Choroid plexus epithelial cell (primary cell): ENCODE results near the gene KPNA2.
"Not testable (repeated sequence)": the region's sequence is repeated elsewhere in the genome, so short reads cannot be mapped to it uniquely, and the experiment has no call there.

Experiments
- DNase-seq: peaks from one replicate; pipeline ENCODE4 v3.0.0-alpha.2; 2010; ENCODE audit warnings: low read depth
- H3K4me3 ChIP-seq: 2 replicates; pipeline ENCODE4 v1.5.1; 2011; ENCODE audit warnings: low read depth, mild to moderate bottlenecking, control low read depth, low read length, moderate library complexity
- TF ChIP-seq, protein P1 (sequence below): conservative IDR thresholded peaks from 2 replicates; pipeline ENCODE4 v1.5.1; 2011; ENCODE audit warnings: low read depth, mild to moderate bottlenecking, control low read depth, inconsistent platforms, low read length, moderate library complexity

Gene KPNA2

GRCh38 chr17:68021963-68022362 lies 13.6 kb upstream of the KPNA2 start:
- no peak overlapping the region for H3K4me3 ChIP-seq
- no peak for DNase-seq
- TF ChIP-seq, protein P1, sequence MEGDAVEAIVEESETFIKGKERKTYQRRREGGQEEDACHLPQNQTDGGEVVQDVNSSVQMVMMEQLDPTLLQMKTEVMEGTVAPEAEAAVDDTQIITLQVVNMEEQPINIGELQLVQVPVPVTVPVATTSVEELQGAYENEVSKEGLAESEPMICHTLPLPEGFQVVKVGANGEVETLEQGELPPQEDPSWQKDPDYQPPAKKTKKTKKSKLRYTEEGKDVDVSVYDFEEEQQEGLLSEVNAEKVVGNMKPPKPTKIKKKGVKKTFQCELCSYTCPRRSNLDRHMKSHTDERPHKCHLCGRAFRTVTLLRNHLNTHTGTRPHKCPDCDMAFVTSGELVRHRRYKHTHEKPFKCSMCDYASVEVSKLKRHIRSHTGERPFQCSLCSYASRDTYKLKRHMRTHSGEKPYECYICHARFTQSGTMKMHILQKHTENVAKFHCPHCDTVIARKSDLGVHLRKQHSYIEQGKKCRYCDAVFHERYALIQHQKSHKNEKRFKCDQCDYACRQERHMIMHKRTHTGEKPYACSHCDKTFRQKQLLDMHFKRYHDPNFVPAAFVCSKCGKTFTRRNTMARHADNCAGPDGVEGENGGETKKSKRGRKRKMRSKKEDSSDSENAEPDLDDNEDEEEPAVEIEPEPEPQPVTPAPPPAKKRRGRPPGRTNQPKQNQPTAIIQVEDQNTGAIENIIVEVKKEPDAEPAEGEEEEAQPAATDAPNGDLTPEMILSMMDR = no peak

DNA sequence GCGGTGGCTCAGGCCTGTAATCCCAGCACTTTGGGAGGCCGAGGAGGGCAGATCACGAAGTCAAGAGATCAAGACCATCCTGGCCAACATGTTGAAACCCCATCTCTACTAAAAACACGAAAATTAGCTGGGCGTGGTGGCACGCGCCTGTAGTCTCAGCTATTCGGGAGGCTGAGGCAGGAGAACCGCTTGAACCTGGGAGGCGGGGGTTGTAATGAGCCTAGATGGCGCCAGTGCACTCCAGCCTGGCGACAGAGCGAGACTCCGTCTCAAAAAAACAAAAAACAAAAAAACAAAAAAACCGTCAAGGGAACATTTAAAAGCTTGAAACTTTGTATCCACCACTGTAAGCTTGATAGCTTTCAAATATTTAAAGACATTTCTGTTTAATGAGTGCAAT lies 13.0 kb upstream of the KPNA2 start:
- not testable (repeated sequence) for H3K4me3 ChIP-seq, DNase-seq

- no peak overlapping the region for H3K4me3 ChIP-seq
- no peak for DNase-seq
- TF ChIP-seq, protein P1 = no peak
Observed at GRCh38 chr17:68029512-68030215, 5.9 kb upstream of the KPNA2 start.

DNA sequence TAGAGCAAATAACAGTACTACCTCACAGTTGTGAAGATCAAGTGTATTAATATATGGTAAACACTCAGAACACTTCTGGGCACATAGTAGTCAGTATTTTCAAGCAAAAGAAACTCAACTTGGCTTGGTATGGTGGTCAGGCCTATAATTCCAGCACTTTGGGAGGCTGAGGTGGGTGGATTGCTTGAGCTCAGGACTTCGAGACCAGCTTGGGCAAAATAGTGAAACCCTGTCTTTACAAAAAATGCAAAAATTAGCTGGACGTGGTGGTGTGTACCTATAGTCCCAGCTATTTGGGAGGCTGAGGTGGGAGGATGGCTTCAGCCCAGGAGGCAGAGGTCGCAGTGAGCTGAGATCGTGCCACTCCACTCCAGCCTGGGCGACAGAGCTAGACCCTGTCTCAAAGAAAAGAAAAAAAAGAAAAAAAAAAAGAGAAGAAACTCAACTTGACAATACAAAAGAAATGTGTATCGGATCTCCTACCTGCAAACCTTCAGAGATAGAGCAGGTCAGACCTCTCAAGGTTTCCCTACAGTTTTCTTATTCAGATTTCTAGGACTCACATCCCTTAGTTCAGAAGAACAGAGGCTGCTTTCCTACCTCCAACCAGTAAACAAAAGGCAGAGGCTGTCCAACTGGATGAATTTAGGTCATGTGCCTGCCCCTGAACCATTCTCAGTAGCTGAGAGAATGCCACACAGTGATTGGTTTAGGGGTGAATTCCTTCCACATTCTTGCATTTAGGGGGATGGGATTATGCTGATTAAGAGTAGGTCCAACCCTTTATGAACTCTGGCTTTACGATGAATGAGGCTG lies 1.7 kb upstream of the KPNA2 start:
- peak; percentile 92 for DNase-seq
- H3K4me3 ChIP-seq = no peak overlapping the region
- TF ChIP-seq, protein P1 = no peak

- TF ChIP-seq, protein P1 = no peak
- no peak for DNase-seq
- no peak overlapping the region for H3K4me3 ChIP-seq
Observed at GRCh38 chr17:68034452-68034776, 1.1 kb upstream of the KPNA2 start.

DNA sequence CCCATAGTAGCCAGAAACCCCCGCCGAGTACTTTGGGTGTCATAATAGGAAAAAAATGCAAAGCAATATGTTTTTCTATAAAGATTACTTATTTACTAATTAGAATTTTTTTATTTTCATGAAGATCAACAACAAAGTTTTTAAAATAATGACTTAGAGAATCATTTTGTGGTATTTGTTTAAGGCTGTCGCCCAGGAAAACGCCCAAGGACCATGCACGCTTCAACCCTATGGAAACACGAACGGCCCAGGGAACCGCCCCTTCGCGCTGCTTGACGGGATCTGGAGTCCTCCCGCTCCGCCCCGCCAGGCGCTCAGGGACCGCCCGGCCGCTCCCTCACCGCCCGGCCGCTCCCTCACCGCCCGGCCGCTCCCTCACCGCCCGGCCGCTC lies 408 bp upstream of the KPNA2 start:
- TF ChIP-seq, protein P1 = no peak
- DNase-seq = no peak
- peak overlapping the region; percentile 42 for H3K4me3 ChIP-seq

DNA sequence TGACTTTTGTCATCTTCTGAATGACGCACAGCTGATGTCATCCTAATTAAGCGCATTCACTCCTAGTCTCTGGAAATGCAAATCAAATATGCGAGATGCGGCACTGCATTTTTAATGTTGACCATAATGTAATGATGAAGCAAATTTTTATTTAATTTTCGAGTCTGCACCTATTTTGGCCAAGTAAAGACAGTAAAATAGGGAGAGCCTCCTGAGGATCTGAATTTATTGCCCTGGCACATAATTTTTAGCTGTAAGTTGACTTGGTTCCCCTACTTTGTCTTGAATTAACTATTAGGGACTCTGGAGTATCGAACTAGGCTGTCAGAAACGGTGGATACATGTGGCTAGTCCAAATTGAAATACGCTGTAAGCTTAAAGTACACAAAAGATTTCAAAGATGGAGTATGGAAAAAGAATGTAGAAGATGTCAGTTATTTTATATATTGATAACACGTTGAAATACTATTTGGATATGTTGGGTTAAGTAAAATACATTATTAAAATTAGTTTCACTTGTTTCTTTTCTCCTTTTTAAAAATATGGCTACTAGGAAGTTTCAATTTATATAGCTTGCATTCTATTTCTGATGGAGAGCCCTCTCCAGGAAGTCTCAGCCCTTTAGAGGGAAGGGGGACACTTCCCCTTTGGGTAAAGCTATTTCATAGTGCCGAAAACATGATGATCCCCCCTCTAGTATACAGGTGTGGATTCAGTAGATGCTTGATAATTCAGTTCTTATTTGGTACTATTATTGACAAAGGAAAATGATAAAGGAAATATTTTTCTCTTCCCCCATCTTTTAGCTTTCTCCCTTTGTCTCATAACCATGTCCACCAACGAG lies 991 bp downstream of the KPNA2 start:
- TF ChIP-seq, protein P1 = no peak
- peak overlapping the region; percentile 99 for H3K4me3 ChIP-seq
- DNase-seq = peak; percentile 18
